ENCODE results near the gene EPHA4. TPM values are rescaled to one million over a fixed set of nuclear protein-coding genes. Genes with fewer than 3 reads are reported as not detected.

Gene EPHA4
- total RNA-seq, 4 donors from 2014 or later, result 3.5 to 16.5 (median 12.4) TPM

DNA sequence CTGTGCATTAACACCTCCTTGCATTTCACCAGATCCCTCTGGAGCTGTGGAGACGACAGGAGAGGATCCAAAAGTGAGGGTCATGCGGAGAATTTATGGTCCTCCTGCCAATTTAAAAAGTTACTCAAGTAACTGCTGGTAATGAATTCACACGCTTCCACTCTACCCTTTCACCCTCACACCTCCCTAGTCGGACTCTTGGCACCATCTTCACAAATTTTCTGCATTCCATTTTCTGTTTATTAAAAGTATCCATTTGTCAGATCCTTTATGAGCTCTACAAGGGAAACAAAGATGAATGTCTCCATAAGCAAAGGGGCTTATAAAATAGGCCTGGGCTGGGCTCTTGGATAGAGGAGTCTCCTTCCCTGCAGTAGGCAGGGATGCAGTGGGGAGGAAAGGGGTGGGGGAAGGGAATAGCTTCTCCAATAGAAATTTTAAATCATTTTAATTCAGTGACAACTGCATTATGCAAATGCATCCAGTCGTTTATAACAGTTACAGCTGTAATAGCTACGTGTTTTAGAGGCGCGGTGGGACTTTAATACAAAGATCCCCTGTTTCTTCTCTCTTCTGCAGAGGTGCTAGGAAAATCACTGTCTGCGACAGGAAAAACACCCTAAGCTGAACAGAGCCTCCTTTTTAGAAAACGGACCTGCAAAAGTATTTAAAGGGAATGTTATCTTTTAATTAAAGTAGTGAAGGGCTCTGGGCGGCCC is 132.2 kb downstream of the EPHA4 start:
- Histone ChIP-seq H3K27me3 (no peaks in the 10 kb centered on the region), H3K27ac (no peak overlapping the region), H3K9me3 (no peaks in the 10 kb centered on the region), H3K4me1 (no peaks in the 10 kb centered on the region), H3K4me3 (no peak overlapping the region), H3K36me3 (peaks cover 0 to 5% (median 0%) of the 10 kb centered on the region in 3 donors)
- DNase-seq, result no peak
- no peak for TF ChIP-seq POLR2A (IDR thresholded peaks at IDR 0.05)
- TF ChIP-seq, protein P1, sequence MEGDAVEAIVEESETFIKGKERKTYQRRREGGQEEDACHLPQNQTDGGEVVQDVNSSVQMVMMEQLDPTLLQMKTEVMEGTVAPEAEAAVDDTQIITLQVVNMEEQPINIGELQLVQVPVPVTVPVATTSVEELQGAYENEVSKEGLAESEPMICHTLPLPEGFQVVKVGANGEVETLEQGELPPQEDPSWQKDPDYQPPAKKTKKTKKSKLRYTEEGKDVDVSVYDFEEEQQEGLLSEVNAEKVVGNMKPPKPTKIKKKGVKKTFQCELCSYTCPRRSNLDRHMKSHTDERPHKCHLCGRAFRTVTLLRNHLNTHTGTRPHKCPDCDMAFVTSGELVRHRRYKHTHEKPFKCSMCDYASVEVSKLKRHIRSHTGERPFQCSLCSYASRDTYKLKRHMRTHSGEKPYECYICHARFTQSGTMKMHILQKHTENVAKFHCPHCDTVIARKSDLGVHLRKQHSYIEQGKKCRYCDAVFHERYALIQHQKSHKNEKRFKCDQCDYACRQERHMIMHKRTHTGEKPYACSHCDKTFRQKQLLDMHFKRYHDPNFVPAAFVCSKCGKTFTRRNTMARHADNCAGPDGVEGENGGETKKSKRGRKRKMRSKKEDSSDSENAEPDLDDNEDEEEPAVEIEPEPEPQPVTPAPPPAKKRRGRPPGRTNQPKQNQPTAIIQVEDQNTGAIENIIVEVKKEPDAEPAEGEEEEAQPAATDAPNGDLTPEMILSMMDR (IDR thresholded peaks at IDR 0.05), result no peak

DNA sequence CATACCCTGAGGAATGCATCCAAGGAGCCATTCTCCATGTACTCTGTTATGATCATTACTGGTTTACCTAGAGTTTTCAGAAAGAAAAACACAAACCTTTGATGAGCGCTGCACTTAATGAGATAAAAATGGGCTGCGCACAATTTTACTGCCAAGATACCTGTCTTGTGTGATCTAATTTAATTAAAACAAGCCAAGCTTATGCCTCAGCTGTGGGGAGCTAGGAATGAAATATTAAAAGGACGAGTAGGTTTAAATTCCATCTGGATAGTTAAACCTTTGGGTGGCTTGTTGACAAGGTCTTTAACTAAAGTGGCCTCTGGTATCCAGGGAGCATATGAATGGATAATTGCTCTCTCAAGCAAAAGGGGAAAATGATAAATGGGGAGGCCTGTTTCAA is 135.0 kb downstream of the EPHA4 start:
- H3K9me3 ChIP-seq, result no peaks in the 10 kb centered on the region

DNA sequence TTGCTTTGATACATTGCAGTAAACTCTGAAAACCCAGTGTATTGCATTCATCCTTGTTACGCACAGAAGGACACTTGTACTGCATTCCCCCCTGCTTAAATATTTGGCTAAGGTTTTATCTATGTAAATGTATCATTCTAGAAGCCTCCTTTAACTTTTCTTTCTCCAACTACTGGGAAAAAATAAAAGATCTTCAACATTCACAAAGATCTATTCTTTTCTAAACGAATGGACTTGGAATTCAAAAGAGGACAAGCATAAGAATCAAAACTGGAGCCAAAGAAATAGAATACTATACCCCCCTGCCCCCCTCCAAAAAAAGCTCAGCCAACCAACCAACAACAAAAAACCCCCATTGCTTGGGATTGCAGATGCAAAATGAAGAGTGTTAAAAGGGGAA is 136.9 kb downstream of the EPHA4 start:
- no peak overlapping the region for H3K27ac ChIP-seq
- H3K36me3 ChIP-seq, result no peaks in the 10 kb centered on the region
- H3K9me3 ChIP-seq, result no peaks in the 10 kb centered on the region
- no peaks in the 10 kb centered on the region for H3K4me1 ChIP-seq
- TF ChIP-seq POLR2A (IDR thresholded peaks at IDR 0.05), result no peak
- TF ChIP-seq, protein P1 (IDR thresholded peaks at IDR 0.05), result no peak
- no peak for DNase-seq
- H3K27me3 ChIP-seq, result no peaks in the 10 kb centered on the region
- no peak overlapping the region for H3K4me3 ChIP-seq

More for the DNA sequence above, 135.0 kb downstream of the EPHA4 start:
- H3K36me3 ChIP-seq, result peaks cover 0 to 5% (median 0%) of the 10 kb centered on the region in 3 donors
- no peak overlapping the region for H3K4me3 ChIP-seq
- TF ChIP-seq POLR2A (IDR thresholded peaks at IDR 0.05), result no peak
- TF ChIP-seq, protein P1 (IDR thresholded peaks at IDR 0.05), result no peak
- no peaks in the 10 kb centered on the region for H3K4me1 ChIP-seq
- no peak overlapping the region for H3K27ac ChIP-seq
- no peaks in the 10 kb centered on the region for H3K27me3 ChIP-seq
- DNase-seq, result no peak

DNA sequence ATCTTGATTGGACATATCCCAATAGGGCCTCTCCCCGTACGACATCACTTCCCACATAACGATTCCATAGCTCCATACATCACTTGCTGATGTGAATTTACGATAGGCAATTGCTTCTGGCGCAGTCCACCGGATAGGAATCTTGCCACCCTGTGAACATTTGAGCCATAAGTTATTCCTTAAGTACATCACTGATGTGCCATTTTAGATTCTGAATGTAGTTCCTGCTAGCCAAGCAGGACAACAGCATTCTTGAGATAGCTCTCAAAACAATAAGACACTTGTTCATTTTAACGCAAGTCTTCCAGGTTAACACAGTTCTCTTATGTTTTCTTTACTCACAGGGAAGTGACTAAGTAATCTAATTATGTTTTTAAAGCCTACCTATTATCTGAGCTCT is 138.0 kb downstream of the EPHA4 start:
- TF ChIP-seq POLR2A (IDR thresholded peaks at IDR 0.05), result no peak
- TF ChIP-seq, protein P1 (IDR thresholded peaks at IDR 0.05), result no peak
- no peak overlapping the region for H3K4me3 ChIP-seq
- H3K36me3 ChIP-seq, result no peaks in the 10 kb centered on the region
- H3K27me3 ChIP-seq, result no peaks in the 10 kb centered on the region
- H3K9me3 ChIP-seq, result no peaks in the 10 kb centered on the region
- no peak for DNase-seq
- H3K27ac ChIP-seq, result no peak overlapping the region
- H3K4me1 ChIP-seq, result no peaks in the 10 kb centered on the region

DNA sequence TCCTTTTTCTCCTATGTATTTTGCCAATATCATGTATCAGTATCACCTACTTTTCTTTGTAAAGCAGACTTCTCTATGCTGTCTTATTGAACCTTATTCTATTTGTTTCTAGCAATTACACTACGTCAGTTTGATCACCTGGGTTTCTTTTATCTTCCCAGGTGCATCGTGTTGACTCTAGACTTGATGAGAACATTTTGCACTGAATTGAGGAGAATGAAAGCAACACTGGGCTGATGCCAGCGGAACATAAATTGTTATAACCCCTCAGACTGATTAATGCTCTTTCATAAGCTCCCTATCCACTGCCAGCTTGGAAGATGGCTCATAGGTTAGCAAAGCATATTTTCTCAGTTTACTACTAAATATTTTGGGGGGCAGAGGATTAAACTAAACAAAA is 140.6 kb downstream of the EPHA4 start:
- no peak for DNase-seq
- Histone ChIP-seq H3K27me3 (no peaks in the 10 kb centered on the region), H3K9me3 (no peaks in the 10 kb centered on the region), H3K4me1 (no peaks in the 10 kb centered on the region), H3K27ac (no peak overlapping the region), H3K4me3 (no peak overlapping the region), H3K36me3 (no peaks in the 10 kb centered on the region)
- TF ChIP-seq, protein P1 (IDR thresholded peaks at IDR 0.05), result no peak

Data from Peyer's patch (tissue), 4 donors.